HG03558 (cell line): Measurements from ENCODE around the gene ABLIM1.

Experiments
- ATAC-seq: cut with Tn5 transposase; IDR thresholded peaks from one replicate; pipeline ENCODE4 v1.9.1; 2021; ENCODE audit warnings: moderate number of reproducible peaks; ENCODE audit not compliant: unreplicated experiment; ENCODE audit errors: extremely low read depth

ABLIM1 gene

DNA sequence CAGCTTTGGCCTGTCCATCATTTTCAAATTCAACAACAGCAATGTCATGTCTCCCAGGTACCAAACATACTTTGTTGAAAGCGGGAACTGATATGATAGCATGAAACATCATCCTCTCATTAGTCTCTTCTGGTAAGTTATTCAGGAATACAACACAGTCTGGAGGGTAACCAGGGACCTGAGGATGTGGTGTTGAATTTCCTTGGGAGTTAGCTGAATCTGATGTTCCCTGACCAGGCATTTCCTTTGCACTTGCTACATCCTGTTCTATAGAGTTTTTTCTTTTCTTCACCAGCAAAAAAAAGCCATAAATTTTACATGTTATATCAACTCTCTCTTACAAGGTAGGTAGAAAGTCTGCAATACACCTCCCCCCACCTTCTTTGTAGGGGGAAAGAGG is 156.0 kb downstream of the ABLIM1 start:
- ATAC-seq, result no peak

DNA sequence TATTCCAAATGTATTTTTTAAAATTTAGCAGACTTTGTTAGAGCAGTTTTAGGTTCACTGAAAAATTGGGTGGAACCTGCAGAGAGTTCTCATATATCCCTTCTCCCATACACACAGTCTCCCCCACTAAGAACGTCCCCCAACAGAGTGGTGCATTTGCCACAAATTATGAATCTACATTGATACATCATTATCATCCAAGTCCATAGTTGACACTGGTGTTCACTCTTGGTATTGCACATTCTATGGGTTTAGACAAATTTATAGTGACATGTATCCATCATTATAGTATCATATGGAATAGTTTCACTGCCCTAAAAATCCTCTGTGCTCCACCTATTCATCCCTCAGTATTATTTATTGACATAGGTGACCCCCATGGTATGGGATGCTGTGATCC is 156.4 kb downstream of the ABLIM1 start:
- ATAC-seq, result no peak

DNA sequence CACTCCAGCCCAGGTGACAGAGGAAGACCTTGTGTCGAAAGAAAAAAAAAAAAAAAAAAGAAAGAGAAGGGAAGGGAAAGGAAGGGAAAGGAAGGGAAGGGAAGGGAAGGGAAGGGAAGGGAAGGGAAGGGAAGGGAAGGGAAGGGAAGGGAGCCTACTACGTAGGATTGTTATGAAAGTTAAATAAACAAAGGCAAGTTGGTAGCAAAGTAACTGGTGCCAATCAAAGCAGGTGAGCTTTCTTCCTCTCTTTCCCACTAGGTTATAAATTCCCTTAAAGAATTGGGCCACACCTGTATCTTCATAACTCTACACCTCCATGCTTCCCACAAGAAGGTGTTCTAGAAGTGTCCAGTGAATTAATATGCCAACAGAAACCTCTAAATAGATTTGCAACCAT is 157.4 kb downstream of the ABLIM1 start:
- ATAC-seq, result no peak

DNA sequence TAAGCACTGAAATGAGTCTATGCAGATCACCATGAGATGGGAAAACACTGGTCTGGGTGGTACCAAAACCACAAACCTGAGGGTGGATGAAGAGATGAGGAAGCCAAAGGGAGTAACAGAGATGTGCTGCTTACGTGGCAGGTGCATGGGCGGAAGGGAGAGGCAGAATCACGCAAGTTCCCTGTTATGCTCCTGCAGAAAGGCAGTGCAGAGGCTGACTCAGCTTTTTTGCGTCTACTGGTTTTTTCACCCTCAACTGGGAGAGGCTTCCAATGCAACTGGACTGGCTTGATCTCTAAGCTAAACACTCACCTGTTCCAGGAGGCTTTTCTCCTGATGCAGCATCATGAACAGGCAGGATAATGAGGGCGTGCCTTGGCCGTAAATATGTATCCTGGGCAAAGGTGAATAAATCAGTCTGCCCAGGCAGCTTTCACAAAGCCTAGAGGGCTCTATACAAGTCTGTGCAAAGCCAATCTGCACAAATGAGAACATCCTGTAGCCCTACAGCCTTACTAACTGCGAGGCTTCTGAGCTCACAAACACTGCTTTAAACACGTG is 158.4 kb downstream of the ABLIM1 start:
- no peak for ATAC-seq

DNA sequence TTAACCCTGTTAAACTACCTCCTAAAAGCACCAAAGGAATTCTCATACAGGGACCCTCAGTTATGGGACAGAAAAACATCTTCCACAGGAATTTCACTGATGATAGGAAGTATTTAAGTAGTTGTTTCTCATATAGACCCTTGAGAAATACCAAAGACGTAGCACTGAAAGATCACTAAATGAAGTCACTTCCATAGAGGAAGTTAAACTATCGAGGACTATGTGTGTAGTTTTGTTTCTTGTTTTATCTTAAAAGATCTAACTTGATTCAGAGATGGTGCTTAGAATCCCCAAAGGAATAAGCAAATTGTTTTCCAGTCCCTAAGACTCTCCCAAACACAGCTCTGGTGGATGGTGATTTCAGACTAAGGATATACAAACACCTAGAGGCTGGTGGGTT is 159.0 kb downstream of the ABLIM1 start:
- ATAC-seq, result peak; percentile 8

DNA sequence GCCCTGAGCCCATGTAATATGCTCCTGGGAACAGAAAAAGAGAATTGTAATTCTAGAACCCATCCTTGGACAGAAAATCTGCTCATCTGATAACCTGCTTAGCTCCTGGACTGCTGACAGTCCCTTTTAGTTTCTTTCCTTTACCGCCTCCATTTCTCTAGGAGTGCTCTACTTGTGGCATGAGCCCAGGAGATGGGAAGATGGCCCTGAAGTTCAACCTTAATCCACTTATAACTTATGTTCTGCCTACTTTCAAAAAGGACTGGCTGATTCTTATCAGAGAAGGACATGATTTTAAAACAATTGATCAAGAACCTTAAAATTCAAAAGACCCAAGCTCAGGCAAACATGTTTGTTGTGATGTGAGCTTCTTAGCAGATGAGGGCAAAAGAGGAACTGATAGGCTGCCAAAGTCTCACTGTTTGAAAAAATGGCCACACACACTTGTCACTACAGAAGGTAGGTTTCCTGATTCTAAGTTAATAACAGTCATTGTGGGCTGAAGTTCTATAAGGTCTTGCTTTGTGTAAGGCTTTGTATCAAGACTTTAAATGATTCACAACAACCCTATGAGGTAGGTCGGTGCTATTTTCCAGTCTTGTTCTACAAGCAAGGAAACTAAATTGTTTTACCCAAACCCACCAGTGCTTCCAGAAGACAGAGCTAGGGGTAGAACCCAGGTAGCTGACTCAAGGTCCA is 159.5 kb downstream of the ABLIM1 start:
- peak; percentile 40 for ATAC-seq

DNA sequence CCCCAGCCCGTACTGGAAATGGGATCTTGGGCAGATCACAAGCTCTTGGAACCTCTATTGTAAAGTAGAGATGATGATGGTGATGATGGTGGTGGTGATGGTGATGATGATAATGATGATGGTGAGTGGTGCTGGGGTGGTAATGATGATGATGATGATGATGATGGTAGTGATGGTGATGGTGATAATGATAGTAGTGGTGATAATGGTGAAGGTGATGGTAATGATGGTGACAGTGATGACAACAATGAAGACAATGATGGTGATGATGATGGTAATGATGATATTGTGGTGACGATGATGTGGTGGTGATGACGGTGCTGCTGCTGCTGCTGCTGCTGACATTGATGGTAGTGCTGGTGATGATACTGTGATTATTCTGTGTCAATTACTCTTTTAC is 162.8 kb downstream of the ABLIM1 start:
- no peak for ATAC-seq

DNA sequence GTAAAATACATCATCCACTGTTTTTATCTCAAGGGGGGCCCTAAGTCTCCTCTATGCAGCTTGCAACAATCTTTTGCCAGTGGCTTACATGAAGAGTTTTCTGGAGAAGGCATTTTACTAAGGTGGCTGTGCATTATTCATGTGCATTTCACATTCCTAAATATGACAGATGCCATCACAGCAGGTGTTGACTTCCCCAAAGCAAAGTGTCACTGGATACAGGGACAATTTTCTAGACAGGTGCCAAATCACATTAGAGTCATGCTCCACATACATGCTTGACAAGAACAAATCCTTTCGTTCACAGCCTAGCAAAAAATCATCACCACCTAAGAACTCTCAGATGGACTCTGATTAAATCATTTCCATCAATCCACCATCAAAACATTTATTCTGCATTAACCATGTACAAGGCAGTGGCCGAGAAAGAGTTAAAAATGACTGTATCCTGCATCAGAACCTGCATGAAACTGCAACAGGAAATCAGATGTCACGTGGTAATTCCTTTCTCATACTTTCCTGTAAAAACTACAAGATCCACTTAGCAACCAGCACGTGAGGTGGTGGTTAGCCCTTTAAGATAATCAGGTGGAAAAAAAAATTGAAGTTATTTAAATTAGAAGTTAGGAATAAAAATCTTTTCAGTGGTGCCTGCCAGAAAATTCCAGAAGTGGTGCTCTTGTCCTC is 165.6 kb downstream of the ABLIM1 start:
- ATAC-seq, result no peak

DNA sequence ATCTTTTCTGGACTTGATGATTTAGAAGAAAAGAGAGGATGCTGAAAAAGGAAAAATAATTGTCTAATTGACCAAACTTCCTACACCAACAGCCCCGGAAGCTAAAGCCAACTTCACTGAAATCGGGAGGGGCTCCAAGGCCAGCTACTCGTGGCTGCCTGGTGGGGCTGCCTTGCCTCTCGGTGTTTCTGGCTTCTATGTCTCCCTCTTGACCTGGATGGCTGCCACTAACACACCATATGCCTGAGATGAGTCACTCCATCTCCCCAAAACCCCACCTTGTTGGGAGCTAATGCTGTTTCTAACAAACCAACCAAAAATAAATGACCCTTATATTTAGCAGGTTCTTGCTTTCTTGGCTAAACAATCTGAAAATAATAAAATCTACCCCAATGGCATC is 166.1 kb downstream of the ABLIM1 start:
- ATAC-seq, result no peak

DNA sequence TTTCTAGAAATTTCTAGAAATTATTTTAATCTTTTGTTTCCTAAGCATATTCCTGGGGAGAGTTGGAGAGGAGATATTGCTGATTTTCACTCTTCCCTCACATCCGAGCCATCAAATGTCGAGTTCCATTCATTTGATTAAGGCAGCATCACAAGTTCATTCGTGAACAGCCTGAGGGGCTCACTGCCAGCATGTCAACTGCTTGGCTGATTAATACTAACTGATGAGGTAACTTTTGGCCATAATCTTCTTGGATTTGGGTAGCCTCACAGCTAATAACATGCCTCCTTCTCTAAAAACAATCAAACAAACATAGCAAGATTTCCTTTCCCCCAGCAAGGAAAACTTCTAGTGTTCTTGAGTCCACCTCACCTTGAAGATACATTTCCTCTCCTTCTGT is 166.7 kb downstream of the ABLIM1 start:
- no peak for ATAC-seq

DNA sequence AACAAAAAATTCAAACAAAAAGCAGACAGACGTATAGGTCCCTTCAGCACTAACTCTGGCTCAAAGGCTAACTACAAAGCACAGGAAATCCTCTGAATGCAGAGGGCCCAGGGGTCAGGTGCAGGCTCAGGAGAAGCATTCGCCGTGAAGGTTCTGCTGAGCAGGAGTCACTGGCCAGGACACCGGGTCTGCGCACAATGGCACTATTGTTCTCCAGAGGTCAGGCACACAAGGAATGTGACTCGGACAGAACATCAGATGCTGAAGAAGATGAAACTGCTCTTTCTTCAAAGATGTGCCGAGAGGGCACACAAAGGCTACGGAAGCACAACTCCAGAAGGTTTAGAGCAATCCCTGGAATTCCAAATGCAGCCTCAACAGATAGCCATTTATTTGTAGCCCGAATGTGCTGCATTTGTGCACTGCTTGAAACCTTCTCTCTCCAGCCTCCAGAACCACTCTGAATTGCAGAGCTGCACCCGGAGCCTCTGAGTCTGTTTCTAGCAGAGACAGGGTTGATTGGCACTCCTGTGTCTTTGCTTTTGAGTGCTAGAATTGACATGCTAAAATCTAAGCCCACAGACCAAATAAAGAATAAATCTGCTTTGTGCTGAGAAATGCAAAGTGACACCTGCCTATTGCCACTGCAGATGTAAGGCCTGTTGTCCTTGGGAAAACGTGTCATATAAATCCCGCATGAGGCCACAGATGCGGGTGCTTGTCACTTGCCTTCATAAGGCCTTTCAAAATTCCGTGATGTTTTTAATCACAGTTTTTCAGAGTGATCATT is 168.4 kb downstream of the ABLIM1 start:
- no peak for ATAC-seq

DNA sequence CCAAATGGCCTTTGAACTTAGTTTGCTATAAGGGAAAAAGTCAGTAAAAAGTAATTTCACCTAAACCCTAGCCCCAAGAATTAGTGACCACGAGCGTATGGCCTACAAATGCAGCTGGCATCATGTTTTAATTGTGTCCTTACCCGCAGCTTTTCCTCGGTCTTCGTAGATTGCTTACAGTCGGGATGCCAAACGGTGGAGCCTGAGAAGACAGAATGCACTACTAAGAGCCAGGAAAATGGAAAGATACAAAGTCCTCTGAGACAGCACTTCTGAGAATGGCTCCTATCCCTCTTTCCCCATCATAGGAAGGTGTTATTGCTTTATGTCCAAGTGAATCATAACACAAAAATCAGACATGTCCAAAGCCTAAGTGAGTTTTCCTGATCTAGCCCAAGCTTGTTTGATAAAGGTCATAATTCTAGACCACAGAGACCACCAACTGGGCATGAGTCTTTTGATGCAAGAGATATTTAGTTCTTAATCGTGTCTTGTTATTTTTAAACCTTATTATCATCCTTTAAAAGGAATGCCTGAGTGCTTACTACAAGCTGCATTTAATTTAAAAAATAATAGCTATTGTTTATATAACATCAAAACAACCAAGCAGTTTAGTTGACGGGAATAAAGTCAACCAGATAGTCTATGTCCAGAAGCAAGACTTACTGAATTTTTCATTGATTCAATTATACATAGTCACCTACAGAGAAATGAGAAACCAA is 170.1 kb downstream of the ABLIM1 start:
- ATAC-seq, result no peak

DNA sequence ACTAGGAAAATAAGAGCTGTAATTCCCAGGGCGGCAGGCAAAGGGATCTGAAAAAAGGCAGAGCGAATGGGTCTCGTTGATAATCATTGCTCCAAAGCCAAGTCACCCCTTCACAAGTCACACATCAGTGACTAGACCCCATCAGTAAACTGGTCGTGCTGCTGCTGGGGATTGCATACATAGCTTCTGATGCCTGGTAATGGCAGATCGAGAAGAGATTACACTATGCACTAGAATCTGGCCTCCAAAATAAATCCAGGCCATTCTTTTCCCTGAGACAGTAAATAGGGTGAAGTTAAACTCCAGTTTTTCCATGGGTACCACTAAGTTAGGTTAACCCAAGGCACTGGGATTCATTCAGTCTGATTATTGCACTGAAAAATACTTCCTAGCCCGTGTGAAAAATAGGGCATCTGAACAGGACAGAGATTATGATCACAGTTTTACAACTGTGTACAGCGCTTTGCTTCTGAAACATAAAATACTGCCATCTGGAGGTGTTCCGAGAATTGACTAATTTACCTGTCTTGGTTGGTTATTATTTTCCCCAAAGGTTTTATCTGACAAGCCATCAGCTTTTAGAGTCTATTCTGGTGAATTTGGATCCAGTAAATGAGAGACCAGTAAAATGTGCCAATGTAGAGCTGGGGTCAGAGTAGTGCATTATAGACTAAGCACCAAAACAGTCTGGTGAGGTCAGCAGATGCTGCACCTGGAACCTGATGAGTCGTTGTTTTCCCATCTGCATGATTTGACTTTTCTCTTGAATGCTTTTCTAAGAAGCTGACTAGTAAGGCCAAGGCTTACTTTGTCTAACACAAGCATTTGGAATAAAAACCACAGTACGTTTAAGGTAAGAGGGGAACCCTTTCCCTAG is 170.9 kb downstream of the ABLIM1 start:
- no peak for ATAC-seq

DNA sequence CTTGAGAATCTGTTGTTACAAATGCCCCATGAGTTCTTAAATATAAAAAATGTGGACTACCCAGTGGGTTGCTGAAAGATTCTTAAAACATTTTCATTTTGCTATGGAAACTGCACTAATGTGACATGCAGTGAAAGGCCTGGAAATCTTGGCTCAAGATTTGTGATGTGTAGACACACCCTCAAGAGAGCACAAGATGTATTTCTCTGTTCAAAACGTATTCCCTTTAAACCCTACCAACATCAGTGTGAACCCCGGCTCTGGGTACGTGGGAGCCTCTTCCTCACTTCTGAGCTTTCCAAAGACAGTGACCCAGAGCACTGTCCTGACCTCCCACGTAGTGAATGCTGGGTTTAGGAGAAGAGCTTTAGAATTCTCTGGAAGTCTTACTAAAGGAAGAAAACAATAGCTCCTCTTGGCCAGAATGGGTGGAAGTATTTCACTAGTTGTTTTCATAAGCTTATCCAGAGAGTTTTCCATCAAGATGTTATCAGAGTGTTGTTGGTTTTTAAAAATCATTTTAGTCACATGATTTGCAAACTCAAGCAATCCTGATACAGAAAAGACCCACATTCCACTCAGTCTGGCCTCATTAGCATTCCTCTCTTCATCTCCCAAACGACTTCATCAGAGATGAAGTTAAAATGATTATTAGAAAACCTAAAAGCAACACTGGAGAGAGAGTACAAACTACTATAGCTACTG is 172.2 kb downstream of the ABLIM1 start:
- no peak for ATAC-seq

DNA sequence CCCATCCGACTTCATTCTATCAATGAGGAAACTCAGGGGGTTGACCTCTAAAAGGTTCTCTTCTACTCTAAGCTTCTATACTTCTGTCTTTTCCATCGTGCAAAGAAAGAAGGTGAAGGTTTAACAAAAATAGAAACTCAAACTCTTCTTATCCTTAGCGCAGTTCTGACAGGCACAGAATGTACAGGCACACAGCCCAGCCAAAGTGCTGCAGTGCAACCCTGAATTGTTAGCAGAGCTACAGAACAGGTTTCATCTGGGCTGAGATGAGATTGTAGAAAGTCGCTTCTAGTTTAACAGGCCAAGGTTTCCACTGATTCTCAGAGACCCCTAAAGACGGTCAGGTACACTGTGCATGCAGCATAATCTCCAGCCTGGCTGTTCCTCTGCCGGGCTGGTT is 174.5 kb downstream of the ABLIM1 start:
- ATAC-seq, result no peak

DNA sequence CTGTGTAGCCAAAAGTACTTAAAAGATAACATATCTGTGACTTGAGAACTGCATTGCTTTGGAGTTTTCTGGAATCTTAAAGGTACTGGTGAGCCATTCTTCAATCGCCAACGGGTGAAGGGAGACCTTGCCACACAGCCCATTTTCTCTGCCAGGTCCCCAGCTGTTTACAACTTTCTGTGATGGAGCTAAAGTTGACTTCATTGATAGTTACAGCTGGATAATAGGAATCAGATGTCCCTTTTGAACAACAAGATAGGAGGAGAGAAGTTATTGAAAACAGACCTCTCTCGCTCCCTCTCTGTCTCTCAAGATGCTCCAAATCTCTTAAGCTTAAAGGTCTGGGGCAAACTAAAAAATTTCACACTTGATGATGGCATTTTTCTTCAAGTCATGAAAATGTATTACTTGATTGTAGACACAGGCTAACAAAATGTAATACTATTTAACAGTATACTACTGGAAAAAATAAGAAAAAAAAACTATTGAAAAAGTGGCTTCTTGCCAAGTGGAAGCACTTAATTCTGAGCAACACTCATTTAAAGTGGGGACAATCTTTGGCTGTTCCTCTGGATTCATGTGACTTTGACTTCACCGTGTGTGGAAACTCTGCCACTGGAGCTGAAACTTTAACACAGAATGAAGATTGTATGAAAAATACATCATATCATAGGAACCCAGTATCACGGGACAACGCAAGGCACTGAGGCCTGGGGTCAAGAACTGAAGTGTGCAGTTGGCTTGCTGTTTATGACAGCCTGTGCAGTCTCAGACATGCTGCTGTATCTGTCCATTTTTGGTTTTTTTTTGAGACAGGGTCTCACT is 175.4 kb downstream of the ABLIM1 start:
- ATAC-seq, result no peak

DNA sequence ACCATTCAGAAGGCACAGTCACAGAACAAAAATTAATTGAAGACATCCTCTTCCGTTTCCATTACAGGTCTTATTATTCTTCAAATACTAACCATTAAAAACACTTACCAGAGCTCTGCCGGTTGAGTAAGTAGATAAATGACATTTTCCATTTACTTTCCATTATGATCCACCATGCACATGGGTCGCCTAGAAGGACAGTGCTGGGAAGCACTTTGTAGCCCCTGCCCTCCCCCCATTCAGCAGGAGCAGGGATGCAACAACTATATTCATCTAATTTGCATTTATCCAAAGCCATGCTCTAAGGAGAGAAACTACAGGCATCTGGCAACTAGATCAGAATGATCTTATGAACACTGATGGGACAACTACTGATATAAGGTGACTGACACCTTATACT is 177.0 kb downstream of the ABLIM1 start:
- ATAC-seq, result no peak

DNA sequence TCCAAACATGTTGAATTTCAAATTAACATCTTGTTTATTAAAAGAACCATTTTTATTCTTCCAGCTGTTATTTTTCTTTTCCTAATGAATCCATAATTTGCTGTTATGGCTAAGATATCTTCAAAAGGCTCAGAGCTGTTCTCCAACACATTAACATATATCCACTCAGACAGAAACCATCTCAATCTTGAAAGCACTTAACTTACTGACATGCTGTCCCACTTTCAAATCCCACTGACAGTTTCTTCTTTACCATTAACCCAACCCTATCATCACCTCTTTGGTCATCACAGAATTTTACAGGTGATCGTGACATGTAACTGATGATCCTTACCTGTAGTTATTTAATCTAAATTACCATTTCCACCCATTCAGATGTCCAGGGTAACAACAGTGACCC is 178.2 kb downstream of the ABLIM1 start:
- ATAC-seq, result no peak
